Activated CD8-positive, alpha-beta T cell treated with anti-CD3 and anti-CD28 coated beads for 36 hours (primary cell): ENCODE measurements around the gene CTAG1B. TPM values are rescaled to one million over a fixed set of nuclear protein-coding genes. Genes with fewer than 3 reads are reported as not detected.
"Not testable (repeated sequence)": the region's sequence is repeated elsewhere in the genome, so short reads cannot be mapped to it uniquely, and the experiment has no call there.

Experiments
- ATAC-seq: fragments of 200-7000 bp; cut with Tn5 transposase; one replicate; pipeline ENCODE4 v1.10.0; 2021; ENCODE audit warnings: mild to moderate bottlenecking, moderate library complexity
- CTCF ChIA-PET: fragments of 350-600 bp; sonication (Branson Sonifier 250); formaldehyde crosslinking; loops from one replicate; lab custom pipeline; 2021; ENCODE audit warnings: antibody characterized with exemption; lab: Charles Lee
- POLR2A ChIA-PET: fragments of 350-600 bp; sonication (Branson Sonifier 250); formaldehyde crosslinking; loops from one replicate; lab custom pipeline; 2021; ENCODE audit warnings: antibody characterized with exemption; lab: Charles Lee
- DNase-seq: peaks from one replicate; pipeline ENCODE4 v3.0.0-alpha.2; 2020
- H3K27ac Mint-ChIP-seq: one replicate; pipeline ENCODE4 v1.8.0; 2021; ENCODE audit warnings: mild to moderate bottlenecking, mixed read lengths
- H3K27me3 Mint-ChIP-seq: one replicate; pipeline ENCODE4 v1.8.0; 2021; ENCODE audit warnings: mixed read lengths
- H3K36me3 Mint-ChIP-seq: one replicate; pipeline ENCODE4 v1.8.0; 2021; ENCODE audit warnings: low read depth, mixed read lengths
- H3K4me1 Mint-ChIP-seq: one replicate; pipeline ENCODE4 v1.8.0; 2021; ENCODE audit warnings: low read depth, mixed read lengths
- H3K4me3 Mint-ChIP-seq: one replicate; pipeline ENCODE4 v1.8.0; 2021; ENCODE audit warnings: mild to moderate bottlenecking, moderate library complexity, mixed read lengths
- H3K9me3 Mint-ChIP-seq: one replicate; pipeline ENCODE4 v1.8.0; 2021; ENCODE audit warnings: mixed read lengths
- intact Hi-C: fragments of 100-400 bp; cut with micrococcal nuclease; formaldehyde crosslinking; loops from one replicate; pipeline ENCODE4 v1.10.0; 2022
- total RNA-seq, 2 experiments: library from RNA; stranded (reverse); gene quantifications; one replicate each; pipeline ENCODE4 v1.2.3, GENCODE V29; 2021

CTAG1B gene
- total RNA-seq, 2 experiments from 2014 or later = not detected

GRCh38 chrX:154641740-154642139, 22.7 kb upstream of the CTAG1B start:
- intact Hi-C loops, H3K27me3 Mint-ChIP-seq, H3K27ac Mint-ChIP-seq, H3K9me3 Mint-ChIP-seq, POLR2A ChIA-PET, ATAC-seq, H3K4me3 Mint-ChIP-seq, CTCF ChIA-PET, DNase-seq, H3K36me3 Mint-ChIP-seq, H3K4me1 Mint-ChIP-seq: not testable (repeated sequence)

DNA sequence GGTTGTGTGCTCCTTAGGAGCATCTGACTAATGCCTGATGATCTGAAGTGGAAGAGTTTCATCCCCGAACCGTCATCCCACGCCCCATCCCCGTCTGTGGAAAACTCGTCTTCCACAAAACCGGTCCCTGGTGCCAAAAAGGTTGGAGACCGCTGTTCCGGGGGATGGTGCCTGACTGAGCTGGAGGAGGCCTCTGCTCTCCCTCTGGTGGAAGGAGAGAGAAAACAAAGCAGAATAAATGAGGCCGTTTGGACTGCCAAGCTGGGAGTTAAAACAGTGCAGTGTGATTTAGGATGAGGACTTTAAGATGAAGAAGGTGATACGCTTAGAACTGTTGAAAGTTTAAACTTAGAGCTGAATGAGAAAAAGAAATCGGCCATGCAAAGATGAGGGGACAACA, 14.6 kb upstream of the CTAG1B start:
- H3K4me3 Mint-ChIP-seq, intact Hi-C loops, POLR2A ChIA-PET, DNase-seq, H3K27me3 Mint-ChIP-seq, H3K27ac Mint-ChIP-seq, H3K4me1 Mint-ChIP-seq, H3K36me3 Mint-ChIP-seq, H3K9me3 Mint-ChIP-seq, CTCF ChIA-PET, ATAC-seq: not testable (repeated sequence)

GRCh38 chrX:154630949-154631348, 11.9 kb upstream of the CTAG1B start:
- H3K27me3 Mint-ChIP-seq, H3K36me3 Mint-ChIP-seq, H3K4me3 Mint-ChIP-seq, DNase-seq, H3K27ac Mint-ChIP-seq, ATAC-seq, POLR2A ChIA-PET, intact Hi-C loops, H3K9me3 Mint-ChIP-seq, H3K4me1 Mint-ChIP-seq, CTCF ChIA-PET: not testable (repeated sequence)

DNA sequence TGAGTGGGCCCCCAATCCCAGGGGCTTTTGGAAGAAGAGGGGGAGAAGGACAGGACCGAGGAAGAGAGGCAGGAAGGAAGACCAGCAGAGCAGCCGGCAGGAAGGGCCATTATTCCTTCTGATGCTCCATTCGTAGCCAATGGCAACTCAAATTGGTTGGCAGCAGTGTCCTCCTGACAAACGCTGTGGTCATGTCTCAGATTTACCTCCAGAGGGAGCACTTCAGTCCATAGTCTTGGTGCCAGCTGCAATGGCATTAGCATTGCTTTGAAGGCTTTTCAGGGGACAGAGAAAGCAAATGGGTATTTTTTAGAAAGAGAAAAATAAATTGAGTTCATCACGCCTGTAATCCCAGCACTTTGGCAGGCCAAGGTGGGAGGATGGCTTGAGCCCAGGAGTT, 9.9 kb upstream of the CTAG1B start:
- H3K4me3 Mint-ChIP-seq, DNase-seq, intact Hi-C loops, H3K4me1 Mint-ChIP-seq, H3K27ac Mint-ChIP-seq, H3K9me3 Mint-ChIP-seq, CTCF ChIA-PET, H3K36me3 Mint-ChIP-seq, H3K27me3 Mint-ChIP-seq, POLR2A ChIA-PET: not testable (repeated sequence)
- ATAC-seq = peak; percentile 74

GRCh38 chrX:154620767-154621414, 1.8 kb upstream of the CTAG1B start:
- H3K27me3 Mint-ChIP-seq, CTCF ChIA-PET, H3K27ac Mint-ChIP-seq, intact Hi-C loops, DNase-seq, H3K4me1 Mint-ChIP-seq, H3K9me3 Mint-ChIP-seq, POLR2A ChIA-PET, H3K36me3 Mint-ChIP-seq, H3K4me3 Mint-ChIP-seq: not testable (repeated sequence)
- peak; percentile 47 for ATAC-seq

DNA sequence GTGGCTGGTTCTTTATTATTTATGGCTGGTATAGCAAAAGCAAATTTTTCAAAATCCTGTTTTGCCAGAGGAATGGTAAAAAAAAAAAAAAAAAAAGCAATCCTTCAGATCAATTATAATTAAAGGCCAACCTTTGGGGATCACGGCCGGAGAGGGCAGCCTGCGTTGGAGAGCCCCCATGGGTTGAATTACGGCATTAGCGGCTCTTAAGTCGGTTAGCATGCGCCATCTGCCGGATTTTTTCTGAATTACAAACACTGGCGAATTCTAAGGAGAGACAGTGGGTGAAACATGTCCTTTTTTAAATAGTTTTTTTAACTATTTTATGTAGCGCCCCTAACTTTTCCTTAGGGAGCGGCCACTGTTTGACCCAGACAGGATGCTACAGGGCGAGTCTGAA, 5.5 kb downstream of the CTAG1B start:
- H3K27me3 Mint-ChIP-seq, H3K27ac Mint-ChIP-seq, CTCF ChIA-PET, ATAC-seq, POLR2A ChIA-PET, H3K36me3 Mint-ChIP-seq, H3K4me3 Mint-ChIP-seq, DNase-seq, H3K9me3 Mint-ChIP-seq, intact Hi-C loops, H3K4me1 Mint-ChIP-seq: not testable (repeated sequence)

DNA sequence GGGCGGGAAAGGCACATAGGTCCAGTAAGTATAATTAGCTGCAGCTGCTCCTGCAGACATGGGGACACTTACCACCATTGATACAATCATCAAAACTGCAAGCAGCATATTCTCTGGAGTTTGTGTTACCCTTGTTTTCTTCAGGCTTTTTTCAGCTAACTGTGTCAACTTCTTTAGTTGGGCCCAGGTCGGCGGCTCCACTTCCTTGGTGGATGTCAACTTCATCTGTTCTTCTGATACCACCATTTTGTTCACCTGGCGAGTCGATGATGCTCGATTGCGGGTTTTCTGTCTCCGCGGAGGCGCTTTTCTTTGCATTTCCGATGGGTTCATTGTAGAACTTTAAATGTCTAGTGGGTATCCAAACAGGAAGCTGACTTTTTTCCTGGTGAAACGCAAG, 7.9 kb downstream of the CTAG1B start:
- CTCF ChIA-PET, DNase-seq, H3K27me3 Mint-ChIP-seq, H3K27ac Mint-ChIP-seq, H3K9me3 Mint-ChIP-seq, H3K4me3 Mint-ChIP-seq, H3K4me1 Mint-ChIP-seq, ATAC-seq, H3K36me3 Mint-ChIP-seq, intact Hi-C loops: not testable (repeated sequence)
- POLR2A ChIA-PET = interaction anchor here (0.8 kb wide), 1 partner anchor 221 kb away, joined by 3 read pairs; no protein-coding TSS in a partner anchor

GRCh38 chrX:154608823-154609222, 10.3 kb downstream of the CTAG1B start:
- POLR2A ChIA-PET, intact Hi-C loops, CTCF ChIA-PET, ATAC-seq, H3K9me3 Mint-ChIP-seq, H3K27ac Mint-ChIP-seq, H3K36me3 Mint-ChIP-seq, H3K4me3 Mint-ChIP-seq, H3K27me3 Mint-ChIP-seq, DNase-seq, H3K4me1 Mint-ChIP-seq: not testable (repeated sequence)

DNA sequence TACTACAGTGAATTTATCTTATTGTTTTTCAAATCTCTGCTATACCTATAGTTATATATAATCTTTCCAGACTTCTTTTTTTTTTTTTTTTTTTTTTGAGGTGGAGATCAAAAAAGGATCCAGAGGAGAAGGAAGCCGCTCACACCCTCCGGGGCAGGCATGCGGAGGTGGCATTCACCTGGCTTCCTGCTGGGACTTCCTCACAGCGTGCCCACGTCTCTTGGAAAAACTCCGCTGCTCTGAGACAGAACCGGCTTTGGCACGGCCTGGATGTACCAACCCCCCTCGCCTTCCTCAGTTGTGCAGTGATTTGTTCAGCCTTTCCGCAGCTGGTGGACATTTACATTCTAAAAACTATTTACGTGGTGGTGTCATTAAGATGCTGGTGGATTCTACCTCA, 11.1 kb downstream of the CTAG1B start:
- H3K36me3 Mint-ChIP-seq, H3K27me3 Mint-ChIP-seq, H3K4me1 Mint-ChIP-seq, ATAC-seq, CTCF ChIA-PET, H3K27ac Mint-ChIP-seq, POLR2A ChIA-PET, H3K4me3 Mint-ChIP-seq, DNase-seq, intact Hi-C loops, H3K9me3 Mint-ChIP-seq: not testable (repeated sequence)
